SK-MEL-5 (cell line): ENCODE measurements around the gene EPSTI1. TPM values are rescaled to one million over a fixed set of nuclear protein-coding genes. Genes with fewer than 3 reads are reported as not detected.
"Not testable (repeated sequence)": the region's sequence is repeated elsewhere in the genome, so short reads cannot be mapped to it uniquely, and the experiment has no call there.

Experiments used
- DNase-seq: peaks from one replicate; pipeline ENCODE4 v3.0.0-alpha.2; 2016; ENCODE audit warnings: low read depth, low spot score
- in situ Hi-C: cut with HindIII; loops from 2 replicates; pipeline ENCODE4 v1.10.0; 2016; ENCODE audit warnings: low sequenced_read_pairs, high pct_unique_total_duplicates, low pct_unique_long_range_greater_than_20kb
- total RNA-seq: library from RNA; depleted of rRNA; stranded (reverse); fragments of >200 nt; shearing (Covaris generic); gene quantifications from 2 replicates; pipeline ENCODE4 v1.2.3, GENCODE V29; 2014

The EPSTI1 gene
- total RNA-seq, 1 experiment from 2014 or later, result not detected

DNA sequence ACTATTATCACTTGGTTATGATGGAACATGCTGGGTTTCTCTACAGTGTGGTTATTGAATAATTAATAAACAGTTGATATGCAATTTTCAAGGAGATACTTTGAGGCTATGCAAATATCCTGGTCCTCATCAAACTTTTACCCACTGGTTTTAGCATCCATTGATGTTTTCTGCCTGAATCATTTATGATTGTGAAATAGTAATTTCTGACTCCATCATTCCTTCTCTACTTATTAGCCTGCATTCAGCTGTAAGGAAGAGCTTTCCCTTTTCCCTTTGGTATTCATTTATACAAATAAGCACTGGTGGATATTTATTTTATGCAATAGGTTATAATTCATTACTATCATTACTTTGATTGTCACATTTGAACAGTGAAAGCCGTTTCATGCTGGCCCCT is 17.5 kb upstream of the EPSTI1 start:
- no peak for DNase-seq
- in situ Hi-C loops, result no loop called here

DNA sequence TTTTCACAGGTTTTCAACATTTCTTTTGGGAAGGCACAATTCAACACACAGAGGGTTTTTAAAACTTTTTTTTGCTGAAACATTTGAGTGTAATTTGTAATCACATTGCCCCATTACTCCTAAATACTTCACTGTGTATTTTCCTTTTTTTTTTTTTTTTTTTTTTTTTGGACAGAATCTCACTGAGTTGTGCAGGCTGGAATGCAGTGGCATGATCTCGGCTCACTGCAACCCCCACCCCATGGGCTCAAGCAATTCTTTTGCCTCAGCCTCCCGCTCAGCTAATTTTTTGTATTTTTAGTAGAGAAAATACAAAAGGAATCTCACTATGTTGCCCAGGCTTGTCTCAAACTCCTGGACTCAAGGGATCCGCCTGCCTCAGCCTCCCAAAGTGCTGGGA is 16.6 kb upstream of the EPSTI1 start:
- in situ Hi-C loops, result no loop called here
- no peak for DNase-seq

DNA sequence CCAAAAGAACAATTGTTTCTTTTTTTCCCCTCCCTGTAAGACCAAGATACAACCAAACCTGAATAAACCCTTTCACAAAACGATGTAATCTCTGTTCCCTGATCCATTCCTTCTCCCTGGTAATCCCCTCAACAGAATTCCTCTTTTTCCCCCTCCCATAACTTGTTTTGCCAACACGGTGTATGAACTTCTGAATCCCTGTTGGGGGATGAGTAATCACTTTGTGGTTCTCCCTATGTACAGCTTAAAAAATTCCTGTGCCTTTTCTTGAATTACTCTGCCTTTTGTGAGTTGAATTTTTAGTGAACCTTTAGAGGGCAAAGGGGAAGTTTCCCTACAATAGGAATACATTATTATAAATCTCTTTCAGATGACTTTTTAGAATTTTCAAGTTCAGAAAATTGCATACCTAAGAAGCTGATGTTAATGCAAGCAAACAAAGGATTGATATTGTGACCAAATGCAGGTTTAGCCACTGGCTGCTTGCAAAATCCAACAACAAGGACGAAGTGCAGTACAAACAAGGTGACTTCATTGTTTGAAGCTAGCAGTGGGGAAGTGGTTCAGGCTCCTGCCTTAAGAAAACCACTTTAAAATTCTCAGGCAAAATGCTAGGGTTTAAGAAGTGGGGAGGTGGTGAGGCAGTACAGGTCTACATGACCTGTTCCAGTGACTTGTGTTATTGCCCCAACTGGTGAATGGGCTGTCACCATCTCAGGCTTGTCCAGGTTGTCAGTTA is 15.0 kb upstream of the EPSTI1 start:
- DNase-seq, result peak; percentile 9
- in situ Hi-C loops, result no loop called here

DNA sequence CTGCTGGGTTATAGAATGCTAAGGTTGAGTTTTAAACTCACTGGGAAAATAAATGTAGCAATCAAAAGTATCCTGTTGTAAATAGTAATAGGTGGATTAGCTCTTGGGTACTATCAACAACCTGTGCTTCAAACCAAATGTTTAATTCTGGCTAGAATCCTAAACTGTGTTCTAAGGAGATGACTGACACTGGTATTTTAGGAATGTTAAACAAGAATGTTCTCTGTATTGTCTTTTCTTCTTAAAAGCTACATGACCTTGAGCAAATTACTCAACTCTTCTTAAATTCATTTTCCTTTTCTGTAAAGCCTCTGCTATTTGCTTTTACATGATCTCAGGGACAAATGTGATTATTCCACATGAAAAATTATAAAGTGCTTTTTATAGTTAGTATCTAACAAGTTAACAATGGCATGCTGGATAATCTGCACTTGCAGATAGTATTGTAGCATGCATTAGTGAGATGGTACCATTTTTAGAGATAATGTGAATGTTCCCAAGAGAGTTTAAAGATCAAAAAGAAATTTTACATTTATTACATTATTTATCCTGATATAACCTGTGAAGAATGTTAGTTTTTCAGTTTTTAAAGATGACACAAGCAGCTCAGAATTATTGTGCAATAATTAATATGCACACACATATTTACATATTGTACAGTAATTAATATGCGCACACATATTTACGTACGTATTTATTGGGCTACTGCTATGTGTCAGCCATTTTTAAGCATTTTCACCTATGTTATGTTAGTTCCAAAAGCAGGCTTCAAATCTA is 13.6 kb upstream of the EPSTI1 start:
- DNase-seq, result no peak
- in situ Hi-C loops, result no loop called here

DNA sequence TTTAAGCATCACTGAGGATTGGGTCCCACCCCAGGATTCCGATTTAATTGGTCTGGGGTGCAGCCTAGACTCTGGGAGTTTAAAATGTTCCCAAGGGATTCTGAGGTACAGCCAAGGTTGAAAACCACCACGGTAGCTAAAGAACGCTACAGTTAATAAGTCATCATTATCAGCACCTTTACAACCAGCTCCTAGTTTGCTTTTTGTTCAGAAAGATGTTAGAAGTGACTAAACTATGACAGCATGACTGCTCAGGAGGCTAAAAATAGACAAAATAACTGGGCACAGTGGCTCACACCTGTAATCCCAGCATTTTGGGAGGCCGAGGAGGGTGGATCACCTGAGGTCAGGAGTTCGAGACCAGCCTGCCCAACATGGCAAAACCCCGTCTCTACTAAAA is 11.7 kb upstream of the EPSTI1 start:
- DNase-seq, result no peak
- in situ Hi-C loops, result no loop called here

DNA sequence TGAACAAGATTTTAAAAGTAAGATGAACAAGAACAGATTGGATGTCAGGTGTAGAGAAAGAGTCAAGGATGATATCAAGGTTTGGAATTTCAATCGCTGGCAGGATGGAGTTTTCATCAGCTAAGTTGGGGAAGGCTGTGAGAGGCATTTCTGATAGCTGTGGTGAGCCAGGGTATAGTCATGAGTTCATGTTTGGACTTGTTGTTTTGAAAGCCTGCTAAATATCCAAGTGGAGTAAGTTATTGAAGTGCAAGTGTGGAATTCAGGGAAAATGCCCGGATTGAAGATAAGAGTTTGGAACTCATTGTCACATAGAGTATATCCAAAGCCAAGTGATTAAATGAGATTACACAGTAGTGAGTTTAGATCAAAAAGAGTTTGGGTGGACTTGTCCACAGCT is 11.0 kb upstream of the EPSTI1 start:
- DNase-seq, result no peak

DNA sequence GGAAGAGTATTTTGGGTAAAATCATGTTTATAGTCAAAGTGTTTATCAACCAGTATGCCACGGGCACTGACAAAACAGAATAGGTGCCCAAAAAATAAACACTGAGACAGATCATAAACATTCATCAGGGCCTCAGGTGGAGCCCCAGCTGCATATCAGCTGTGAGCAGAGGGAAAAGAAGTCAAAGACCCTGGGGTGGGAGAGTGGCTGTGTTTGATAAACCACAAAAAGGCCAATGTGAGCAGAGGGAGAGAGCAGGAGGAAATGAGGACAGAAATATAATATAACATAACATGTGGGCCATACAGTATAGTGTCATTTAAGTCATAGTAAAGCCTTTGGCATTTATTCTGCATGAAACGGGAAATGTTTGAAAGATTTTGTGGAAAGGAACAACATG is 10.0 kb upstream of the EPSTI1 start:
- in situ Hi-C loops, result no loop called here

More for the DNA sequence above, 11.0 kb upstream of the EPSTI1 start:
- in situ Hi-C loops, result no loop called here

DNA sequence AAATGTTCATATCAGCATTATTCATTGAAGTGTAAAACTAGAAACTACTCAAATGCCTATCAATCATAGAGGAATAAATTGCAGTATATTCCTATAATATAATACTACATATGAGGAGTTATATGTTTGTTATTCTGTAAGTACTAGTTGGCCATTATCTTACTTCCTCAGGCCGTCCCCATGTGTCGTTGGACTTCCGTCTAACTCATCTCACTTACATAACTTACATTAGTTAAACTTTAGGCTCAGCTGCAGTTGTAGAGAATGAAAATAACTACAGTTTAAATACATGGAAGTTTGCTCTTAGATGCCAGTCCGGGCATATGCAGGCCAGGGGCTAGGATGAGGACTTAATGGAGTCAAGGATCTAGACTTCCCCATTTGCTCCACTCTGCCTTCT is 8.6 kb upstream of the EPSTI1 start:
- no peak for DNase-seq
- in situ Hi-C loops, result no loop called here

More for the DNA sequence above, 10.0 kb upstream of the EPSTI1 start:
- DNase-seq, result no peak

DNA sequence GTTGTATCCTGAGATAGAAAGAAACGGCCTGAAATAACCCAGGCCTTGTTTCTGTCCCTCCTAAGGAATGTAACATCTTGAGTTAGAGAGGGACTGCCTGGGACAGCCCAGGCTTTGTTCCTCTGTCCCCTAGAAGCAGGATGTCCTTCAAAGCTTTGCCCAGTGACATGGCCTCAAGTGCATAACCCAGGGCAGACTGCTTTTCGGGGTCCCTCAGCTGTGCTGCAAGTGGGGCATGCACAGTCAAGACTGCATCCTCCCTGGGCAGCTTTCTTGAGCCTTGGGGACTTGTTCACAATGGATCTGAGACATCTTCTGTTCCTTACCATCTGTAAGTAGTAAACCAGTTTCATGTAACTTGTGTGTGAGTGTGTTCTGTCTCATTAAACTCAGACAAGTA is 7.5 kb upstream of the EPSTI1 start:
- in situ Hi-C loops, result no loop called here
- DNase-seq, result no peak

DNA sequence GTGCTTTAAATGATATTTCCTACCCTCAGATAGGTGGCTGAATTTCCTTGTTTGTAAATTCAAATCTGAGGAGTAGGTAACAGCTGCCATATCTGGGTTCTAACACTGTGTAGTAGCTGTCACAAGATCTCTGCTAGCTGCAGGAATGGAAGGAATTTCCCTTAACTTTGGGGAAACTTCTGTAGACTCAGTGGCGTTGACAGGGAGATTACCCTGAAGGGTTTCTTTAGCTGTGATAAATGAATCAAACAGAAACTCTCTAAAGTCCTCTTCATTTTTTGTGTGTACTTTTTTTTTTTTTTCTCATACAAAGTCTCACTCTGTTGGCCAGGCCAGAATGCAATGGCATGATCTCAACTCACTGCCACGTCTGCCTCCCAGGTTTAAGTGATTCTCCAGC is 5.3 kb upstream of the EPSTI1 start:
- no peak for DNase-seq
- in situ Hi-C loops, result no loop called here

DNA sequence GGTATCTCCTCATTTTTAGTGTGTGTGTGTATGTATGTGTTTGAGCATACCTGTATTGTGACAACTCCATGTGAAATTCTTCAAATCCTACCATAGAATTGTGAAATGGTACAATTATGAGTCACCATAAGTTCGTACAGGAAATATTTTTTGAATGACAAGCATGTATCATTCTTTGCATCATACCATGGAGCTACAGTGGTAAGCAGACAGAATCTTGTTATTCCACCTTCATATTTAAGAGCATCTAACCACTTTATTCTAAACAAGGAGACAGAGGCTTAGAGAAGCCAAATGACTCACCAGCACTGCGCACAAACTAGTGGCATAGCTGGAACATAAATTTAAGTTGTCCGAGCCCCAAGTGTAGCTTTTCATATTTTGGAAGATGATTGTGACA is 4.5 kb upstream of the EPSTI1 start:
- in situ Hi-C loops, result no loop called here
- DNase-seq, result no peak

DNA sequence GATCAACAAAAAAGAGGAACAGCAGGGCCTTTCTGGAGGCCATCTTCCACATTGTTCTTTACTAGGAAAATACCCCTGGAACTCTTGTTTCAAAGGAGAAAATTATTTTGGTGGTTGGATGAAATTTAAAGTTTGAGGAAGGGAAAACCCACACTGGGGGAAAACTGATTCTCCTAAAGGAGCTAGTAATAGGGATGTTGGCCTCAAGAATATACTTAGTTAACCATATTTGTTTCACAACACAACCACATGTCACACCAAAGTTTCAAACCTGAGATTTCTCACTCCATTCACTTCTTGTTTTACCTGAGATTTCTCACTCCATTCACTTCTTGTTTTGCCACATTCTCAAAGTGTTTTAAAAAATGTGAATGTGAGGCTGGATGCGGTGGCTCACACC is 2.8 kb upstream of the EPSTI1 start:
- in situ Hi-C loops, result no loop called here
- no peak for DNase-seq

DNA sequence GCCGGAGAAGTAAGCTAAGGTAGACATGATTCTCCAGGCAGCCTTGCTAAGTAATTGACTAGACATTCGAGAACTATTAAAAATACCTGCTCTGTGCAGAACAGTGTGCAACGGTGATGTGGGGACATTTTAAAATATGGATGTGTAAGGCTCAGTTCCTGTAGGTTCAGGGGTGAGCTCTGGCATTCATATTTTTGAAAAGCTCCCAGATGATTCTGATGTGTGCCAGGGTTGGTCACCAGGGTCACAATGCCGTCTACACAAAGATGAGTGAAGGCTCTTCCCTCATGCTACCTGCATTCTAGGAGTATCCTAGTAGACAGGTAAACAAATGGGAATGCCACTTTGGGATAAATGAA is 702 bp upstream of the EPSTI1 start:
- DNase-seq, result no peak
- in situ Hi-C loops, result no loop called here

DNA sequence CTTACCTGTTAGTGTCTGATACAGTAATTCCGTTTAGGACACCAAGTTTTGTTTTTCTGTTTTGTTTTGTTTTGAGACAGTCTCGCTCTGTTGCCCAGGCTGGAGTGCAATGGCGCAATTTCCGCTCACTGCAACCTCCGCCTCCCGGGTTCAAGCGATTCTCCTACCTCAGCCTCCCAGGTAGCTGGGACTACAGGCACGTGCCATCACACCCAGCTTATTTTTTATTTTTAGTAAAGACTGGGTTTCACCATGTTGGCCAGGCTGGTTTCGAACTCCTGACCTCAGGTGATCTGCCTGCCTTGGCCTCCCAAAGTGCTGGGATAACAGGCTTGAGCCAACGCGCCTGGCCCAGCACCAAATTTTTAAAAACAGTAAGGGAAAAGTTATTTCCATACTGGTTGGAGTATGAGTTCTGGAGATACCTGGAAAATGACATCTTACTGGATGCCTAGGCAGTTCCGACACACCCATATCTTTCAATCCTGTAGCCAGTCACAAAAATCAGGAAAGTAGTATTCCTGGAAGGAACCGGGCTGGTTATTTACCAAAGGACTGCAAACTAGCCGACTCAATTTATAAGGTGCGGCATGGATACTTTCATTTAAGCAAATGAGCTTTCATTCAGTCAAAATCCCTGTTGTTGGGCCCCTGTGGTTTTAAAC is 676 bp downstream of the EPSTI1 start:
- DNase-seq, in situ Hi-C loops: not testable (repeated sequence)

DNA sequence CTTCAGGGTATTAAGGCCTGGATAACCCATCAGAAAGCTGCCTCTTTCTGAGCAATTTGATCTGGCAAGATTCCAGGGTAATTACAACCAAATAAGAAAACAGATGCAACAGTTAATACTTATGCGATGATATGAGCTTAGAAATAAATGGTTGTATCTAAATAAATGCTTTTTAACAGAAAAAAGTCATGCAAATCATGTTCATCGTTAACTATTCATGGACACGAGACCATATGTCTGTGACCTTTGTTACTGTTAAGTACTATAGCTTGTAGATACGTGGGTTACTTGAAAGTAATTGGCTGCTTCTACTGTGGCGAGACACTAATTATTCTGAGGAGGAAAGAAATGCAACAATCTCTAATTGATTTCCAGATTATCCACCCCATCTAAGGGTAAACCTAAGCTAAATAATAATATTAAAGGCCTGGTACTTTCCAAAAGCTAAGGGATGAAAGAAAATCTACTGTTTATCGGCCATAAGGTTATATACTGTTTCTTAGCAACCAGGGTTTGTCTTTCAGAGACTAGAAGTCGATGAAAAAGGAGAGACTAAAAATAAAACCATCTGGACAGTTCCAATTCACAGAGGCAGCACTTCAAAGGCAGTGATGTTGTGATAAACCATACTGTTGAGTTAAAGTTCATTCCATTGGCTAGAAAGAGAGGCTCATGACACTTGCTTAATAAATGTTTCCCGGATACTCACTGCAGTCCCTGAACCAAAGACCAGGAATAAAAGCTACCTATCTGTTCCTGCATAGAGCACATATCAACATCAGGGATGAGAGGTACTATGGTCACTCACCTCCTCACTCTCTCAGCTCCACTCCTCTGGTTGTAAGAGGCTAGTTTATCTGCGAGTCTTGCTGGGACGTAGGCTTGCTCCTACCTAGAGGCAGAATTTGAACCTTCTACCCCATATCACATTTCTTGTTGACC is 1.5 kb downstream of the EPSTI1 start:
- DNase-seq, result no peak
- in situ Hi-C loops, result no loop called here

DNA sequence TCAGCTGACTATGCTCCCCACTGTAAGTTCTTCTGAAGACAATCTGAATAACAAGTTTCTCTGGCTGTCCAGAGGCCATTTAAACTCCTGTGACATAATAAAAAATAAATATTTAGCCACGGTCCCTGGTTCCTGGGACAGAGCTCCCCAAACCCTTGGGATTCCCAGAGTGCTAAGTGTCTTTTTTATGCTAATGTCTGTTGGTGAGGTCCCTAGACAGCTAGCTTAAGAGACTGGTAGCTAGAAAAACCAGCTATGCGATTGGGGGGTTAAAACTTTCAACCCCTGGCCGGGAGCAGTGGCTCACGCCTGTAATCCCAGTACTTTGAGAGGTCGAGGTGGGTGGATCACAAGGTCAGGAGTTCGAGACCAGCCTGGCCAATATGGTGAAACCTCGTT is 5.9 kb downstream of the EPSTI1 start:
- no peak for DNase-seq
- in situ Hi-C loops, result no loop called here

DNA sequence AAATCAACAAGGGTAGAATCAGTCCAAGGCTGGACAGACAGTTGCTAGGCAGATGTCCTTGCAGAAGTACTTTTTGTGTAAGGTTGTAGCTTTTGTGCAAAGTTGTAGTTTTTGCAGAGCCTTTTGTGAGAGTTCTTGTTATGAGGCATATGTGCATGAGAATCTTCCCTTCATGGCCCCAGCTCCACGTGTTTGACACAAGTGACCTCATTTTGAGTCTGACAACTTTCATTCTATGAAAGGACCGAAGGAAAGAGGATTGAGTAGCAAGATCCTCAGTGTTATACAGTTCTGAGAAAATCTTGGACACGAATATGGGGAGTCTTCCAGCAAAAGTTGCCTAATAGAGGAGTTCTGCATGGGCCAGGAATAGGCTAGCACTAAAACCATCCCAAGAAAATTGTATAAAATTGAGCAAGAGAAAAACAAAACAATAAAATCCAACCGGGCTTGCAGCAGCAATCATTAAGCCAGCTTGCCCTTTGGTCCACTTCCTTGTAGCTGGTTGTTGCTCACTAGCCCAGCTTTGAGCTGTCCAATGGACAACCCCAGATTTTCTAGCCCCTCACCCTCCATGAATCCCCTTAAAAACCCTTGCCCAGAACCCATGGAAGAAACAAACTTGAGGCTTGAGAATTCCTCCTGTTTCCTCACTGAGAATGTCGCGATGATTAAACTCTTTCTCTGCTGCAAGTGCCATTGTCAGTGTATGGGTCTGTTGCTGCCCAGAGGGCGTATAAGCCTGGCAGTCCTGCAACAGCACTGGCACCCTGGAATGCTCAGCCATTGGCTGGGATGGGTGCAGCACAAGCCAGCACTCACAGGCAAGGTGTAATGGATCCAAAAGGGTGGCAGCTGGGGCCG is 6.5 kb downstream of the EPSTI1 start:
- in situ Hi-C loops, result no loop called here
- DNase-seq, result no peak
